ENCODE data around the gene NFATC4. TPM values are rescaled to one million over a fixed set of nuclear protein-coding genes. Genes with fewer than 3 reads are reported as not detected.

NFATC4 gene
- total and polyA plus RNA-seq, 2 of the 4 experiments (the other 2 are of a cell fraction) = 15.6 to 35.8 TPM

DNA sequence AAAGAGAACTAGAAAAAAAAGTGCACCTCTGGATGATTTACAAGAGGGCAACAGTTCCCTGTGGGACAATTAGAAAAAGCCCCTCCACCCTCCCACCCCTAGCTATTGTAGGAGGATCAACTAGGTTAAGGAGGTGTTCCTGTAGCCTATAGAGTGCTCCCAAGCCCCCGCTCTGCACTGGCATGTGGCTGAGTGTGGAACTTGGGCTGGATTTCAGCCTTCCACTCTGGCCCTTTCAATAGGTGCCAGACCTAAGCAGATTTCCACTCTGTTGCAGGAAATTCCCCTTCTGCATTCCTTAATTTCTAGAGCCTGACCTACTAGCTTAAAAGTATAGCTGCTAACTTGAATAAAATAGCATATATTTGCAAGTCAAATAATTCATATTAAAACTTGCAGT is 2.8 kb downstream of the NFATC4 start:
- Histone ChIP-seq H3K4me2 (ENCODE audit: low read depth, low read length) (no peak overlapping the region), H2BK120ac (ENCODE audit: low read depth, low read length) (no peak overlapping the region)
- no TSS peak for BruUV-seq (replicated peaks)

More for the DNA sequence above, 2.8 kb downstream of the NFATC4 start:
- Histone ChIP-seq H3K4me1 (ENCODE audit: control insufficient read depth, insufficient read depth, low read length) (peaks cover 10% of the 10 kb centered on the region), H4K20me1 (ENCODE audit: insufficient read depth, low read length) (peaks cover 4% of the 10 kb centered on the region), H3K23ac (ENCODE audit: low read depth, low read length) (no peak overlapping the region), H3K14ac (replicated peaks; ENCODE audit: low read depth, low read length) (no peak overlapping the region), H2AK5ac (ENCODE audit: low read depth, low read length) (no peak overlapping the region), H3K9me1 (ENCODE audit: insufficient read depth, low read length) (peaks cover 9% of the 10 kb centered on the region; the same call in 1 of the 2 replicates), H2BK5ac (ENCODE audit: low read depth, low read length, poor library complexity, severe bottlenecking) (no peak overlapping the region), H4K5ac (ENCODE audit: low read depth, low read length) (no peak overlapping the region), H2AFZ (replicated peaks; ENCODE audit: low read length, poor library complexity) (no peak overlapping the region), H3K4ac (ENCODE audit: low read depth, low read length) (no peak overlapping the region), H3K4me3 (ENCODE audit: insufficient read depth, low read depth, low read length) (no peak overlapping the region), H4K91ac (ENCODE audit: insufficient read depth, low read depth, low read length) (no peak overlapping the region), H2BK15ac (ENCODE audit: low read depth, low read length) (no peak overlapping the region), H3K79me1 (ENCODE audit: low read depth in 1 of 2, low read length in 2 of 2) (peaks cover 6 to 28% of the 10 kb centered on the region in 2 experiments; a peak in 3 of 4 replicates), H3K9ac (ENCODE audit: low read depth, low read length) (no peak overlapping the region), H3K56ac (ENCODE audit: extremely low read depth, insufficient read depth, low read length) (no peak overlapping the region), H4K8ac (ENCODE audit: low read depth in 2 of 2, low read length in 2 of 2) (no peak overlapping the region), H3K36me3 (ENCODE audit: control insufficient read depth, insufficient read depth, low read length) (peaks cover 50% of the 10 kb centered on the region), H3K18ac (ENCODE audit: low read depth, low read length) (no peak overlapping the region), H3K27ac (ENCODE audit: insufficient read depth, low read length) (no peak overlapping the region), H2AK9ac (replicated peaks; ENCODE audit: low read depth, low read length, poor library complexity) (no peak overlapping the region), H3K9me3 (ENCODE audit: control insufficient read depth, insufficient read depth, low read length) (no peaks in the 10 kb centered on the region), H2BK20ac (ENCODE audit: low read depth, low read length) (no peak overlapping the region), H3K27me3 (ENCODE audit: control insufficient read depth, insufficient read depth, low read length) (no peaks in the 10 kb centered on the region)
- in situ Hi-C loops (cut with MboI; ENCODE audit: low sequenced_read_pairs) (no loop called here), intact Hi-C loops (cut with micrococcal nuclease) (no loop called here), dilution Hi-C loops (cut with HindIII; ENCODE audit: low sequenced_read_pairs, unreplicated experiment) (no loop called here)
- ATAC-seq (ENCODE audit: low read depth) (no peak), DNase-seq (no peak)
- TF ChIP-seq BHLHE40 (IDR thresholded peaks at IDR 0.05; ENCODE audit: low read depth, low read length) (no peak), FOS (IDR thresholded peaks at IDR 0.05; ENCODE audit: low read depth, low read length) (no peak), ELK1 (IDR thresholded peaks at IDR 0.05; ENCODE audit: borderline replicate concordance, low read depth, low read length) (no peak), MAZ (IDR thresholded peaks at IDR 0.05; ENCODE audit: borderline replicate concordance, low read depth, low read length) (no peak), MXI1 (IDR thresholded peaks at IDR 0.05; ENCODE audit: borderline replicate concordance, low read depth, low read length) (no peak), CHD1 (IDR thresholded peaks at IDR 0.05; ENCODE audit: low read depth, low read length) (no peak), SMC3 (IDR thresholded peaks at IDR 0.05; ENCODE audit: low read depth, low read length) (no peak), MAFK (IDR thresholded peaks at IDR 0.05; ENCODE audit: low read depth, low read length) (no peak), RAD21 (IDR thresholded peaks at IDR 0.05; ENCODE audit: low read length) (no peak), CEBPB (IDR thresholded peaks at IDR 0.05; ENCODE audit: low read depth, low read length) (no peak), RFX5 (IDR thresholded peaks at IDR 0.05; ENCODE audit: low read depth, low read length) (no peak), RCOR1 (IDR thresholded peaks at IDR 0.05; ENCODE audit: insufficient replicate concordance, low read length) (no peak), NFE2L2 (IDR thresholded peaks at IDR 0.05; ENCODE audit: low read depth, low read length) (no peak)
- TF ChIP-seq, protein P1, sequence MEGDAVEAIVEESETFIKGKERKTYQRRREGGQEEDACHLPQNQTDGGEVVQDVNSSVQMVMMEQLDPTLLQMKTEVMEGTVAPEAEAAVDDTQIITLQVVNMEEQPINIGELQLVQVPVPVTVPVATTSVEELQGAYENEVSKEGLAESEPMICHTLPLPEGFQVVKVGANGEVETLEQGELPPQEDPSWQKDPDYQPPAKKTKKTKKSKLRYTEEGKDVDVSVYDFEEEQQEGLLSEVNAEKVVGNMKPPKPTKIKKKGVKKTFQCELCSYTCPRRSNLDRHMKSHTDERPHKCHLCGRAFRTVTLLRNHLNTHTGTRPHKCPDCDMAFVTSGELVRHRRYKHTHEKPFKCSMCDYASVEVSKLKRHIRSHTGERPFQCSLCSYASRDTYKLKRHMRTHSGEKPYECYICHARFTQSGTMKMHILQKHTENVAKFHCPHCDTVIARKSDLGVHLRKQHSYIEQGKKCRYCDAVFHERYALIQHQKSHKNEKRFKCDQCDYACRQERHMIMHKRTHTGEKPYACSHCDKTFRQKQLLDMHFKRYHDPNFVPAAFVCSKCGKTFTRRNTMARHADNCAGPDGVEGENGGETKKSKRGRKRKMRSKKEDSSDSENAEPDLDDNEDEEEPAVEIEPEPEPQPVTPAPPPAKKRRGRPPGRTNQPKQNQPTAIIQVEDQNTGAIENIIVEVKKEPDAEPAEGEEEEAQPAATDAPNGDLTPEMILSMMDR (conservative IDR thresholded peaks at IDR 0.05; ENCODE audit: low read depth, low read length) = no peak
- WGBS, 2 experiments (ENCODE audit: extremely low coverage in 2 of 2, insufficient read length in 1 of 2) = no CpG with 5 or more reads among the region's 1 CpG
- ChIA-PET CTCF (interaction anchor here (1.1 to 1.3 kb wide), 2 partner anchors 48 to 66 kb away, joined by 3 to 4 read pairs; no protein-coding TSS in a partner anchor), POLR2A (ENCODE audit: unreplicated experiment) (interaction anchor here (0.7 kb wide), 1 partner anchor 37 kb away, joined by 4 read pairs; no protein-coding TSS in a partner anchor)

Measured in IMR-90 (cell line).